ENCODE data around the gene LENG1. TPM values are rescaled to one million over a fixed set of nuclear protein-coding genes. Genes with fewer than 3 reads are reported as not detected.

The LENG1 gene
- total RNA-seq, 1 donor from 2014 or later: 11.5 TPM

DNA sequence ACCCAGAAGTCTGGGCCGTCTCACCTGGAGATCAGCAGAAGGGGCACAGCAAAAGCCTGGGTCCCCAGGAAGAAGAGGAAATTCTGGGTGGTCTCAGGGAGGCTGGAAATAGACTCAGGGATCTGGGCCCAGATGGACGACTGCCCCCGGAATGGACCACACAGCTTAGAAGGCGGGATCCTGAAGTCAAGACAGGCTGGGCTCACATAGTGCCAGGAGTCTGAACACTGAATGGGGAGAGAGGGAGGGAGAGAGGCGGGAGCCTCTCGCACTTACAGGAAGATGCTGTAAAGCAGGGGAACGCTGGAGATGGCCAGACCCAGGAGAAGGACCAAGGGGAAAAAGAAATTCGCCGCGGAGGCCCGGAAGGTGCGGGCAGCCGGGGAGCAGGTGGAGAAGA is 1.3 kb upstream of the LENG1 start:
- DNase-seq (ENCODE audit: low read depth): no peak
- TF ChIP-seq, protein P1, sequence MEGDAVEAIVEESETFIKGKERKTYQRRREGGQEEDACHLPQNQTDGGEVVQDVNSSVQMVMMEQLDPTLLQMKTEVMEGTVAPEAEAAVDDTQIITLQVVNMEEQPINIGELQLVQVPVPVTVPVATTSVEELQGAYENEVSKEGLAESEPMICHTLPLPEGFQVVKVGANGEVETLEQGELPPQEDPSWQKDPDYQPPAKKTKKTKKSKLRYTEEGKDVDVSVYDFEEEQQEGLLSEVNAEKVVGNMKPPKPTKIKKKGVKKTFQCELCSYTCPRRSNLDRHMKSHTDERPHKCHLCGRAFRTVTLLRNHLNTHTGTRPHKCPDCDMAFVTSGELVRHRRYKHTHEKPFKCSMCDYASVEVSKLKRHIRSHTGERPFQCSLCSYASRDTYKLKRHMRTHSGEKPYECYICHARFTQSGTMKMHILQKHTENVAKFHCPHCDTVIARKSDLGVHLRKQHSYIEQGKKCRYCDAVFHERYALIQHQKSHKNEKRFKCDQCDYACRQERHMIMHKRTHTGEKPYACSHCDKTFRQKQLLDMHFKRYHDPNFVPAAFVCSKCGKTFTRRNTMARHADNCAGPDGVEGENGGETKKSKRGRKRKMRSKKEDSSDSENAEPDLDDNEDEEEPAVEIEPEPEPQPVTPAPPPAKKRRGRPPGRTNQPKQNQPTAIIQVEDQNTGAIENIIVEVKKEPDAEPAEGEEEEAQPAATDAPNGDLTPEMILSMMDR (conservative IDR thresholded peaks at IDR 0.05; ENCODE audit: low read depth, low read length): no peak
- H3K4me3 ChIP-seq (ENCODE audit: low read depth, low read length): peak overlapping the region; percentile 85

DNA sequence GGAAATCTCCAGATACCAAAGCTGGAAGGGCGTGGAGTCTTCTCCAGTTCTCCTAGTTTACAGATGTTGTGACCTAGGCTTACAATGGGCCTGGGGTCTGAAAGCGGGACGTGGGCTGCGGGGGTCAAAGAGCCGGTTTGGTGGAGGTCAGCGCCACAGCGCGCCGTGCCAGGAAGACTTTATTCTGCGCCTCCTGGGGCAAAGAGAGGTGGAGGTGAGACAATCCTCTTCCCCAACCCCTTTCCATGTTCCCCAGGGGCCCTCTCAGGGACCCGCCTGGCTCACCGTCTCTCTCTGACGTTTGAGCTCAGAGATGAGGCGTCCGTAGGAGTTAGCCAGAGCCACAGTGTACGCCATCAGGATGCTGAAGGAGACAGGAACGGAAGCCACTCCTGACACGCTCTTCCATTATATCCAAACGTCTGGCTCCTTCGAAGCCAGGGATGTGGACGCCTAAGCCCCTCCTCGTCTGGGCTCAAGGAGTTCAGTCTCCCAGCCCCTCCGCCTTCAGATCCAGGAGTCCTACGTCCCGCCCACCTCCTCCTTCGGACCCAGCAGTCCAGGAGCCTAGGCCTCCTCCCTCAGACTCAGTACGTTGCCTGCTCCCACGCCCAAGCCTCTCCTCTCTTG is 776 bp upstream of the LENG1 start:
- peak overlapping the region; percentile 85 for H3K4me3 ChIP-seq (ENCODE audit: low read depth, low read length)
- no peak for DNase-seq (ENCODE audit: low read depth)
- TF ChIP-seq, protein P1 (conservative IDR thresholded peaks at IDR 0.05; ENCODE audit: low read depth, low read length): no peak

DNA sequence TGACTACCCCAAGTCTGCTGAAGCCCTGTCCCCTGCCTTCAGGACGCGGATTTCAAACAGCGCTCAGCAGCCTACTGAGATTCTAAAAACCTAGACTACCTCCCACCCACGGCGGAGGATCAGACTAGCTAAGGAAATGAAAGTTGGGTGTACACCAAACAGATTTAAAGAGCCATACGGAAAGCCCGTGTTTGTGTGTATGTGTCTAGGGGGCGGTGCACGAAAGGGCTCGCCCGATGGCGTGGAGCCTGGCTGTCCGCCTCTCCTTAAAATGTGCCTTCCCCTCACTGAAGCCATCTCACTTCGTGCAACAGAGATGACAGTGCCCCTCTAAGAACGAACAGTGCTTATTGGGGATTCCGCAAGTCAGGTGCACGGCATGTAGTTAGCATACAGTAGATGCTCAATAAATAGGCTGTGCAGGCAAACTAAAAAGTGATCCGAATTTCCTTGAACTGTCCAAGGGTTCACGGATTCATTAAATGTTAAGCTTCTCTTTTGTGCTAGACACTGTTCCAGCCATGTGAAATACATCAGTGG is 639 bp downstream of the LENG1 start:
- H3K4me3 ChIP-seq (ENCODE audit: low read depth, low read length): peak overlapping the region; percentile 90
- TF ChIP-seq, protein P1 (conservative IDR thresholded peaks at IDR 0.05; ENCODE audit: low read depth, low read length): no peak
- DNase-seq (ENCODE audit: low read depth): no peak

DNA sequence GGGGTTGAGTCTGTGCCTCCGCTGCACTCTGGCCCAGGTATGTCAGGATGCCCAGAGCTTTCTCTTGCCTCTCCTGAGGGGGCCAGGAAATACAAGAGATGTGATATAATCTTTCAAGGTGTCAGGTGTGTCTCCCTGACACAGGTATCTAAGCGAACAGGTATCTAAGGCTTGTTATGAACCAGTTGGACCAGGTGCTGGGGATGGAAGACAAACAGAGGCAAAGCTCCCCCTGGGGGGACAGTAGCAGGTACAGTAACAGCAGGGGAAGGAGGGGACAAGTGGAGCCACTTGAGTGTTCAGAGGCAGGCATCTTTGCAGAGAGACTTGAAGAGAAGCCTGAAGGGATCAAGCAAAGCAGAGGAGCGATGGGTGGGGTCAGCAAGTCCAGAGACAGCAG is 2.6 kb downstream of the LENG1 start:
- H3K4me3 ChIP-seq (ENCODE audit: low read depth, low read length): no peak overlapping the region
- no peak for DNase-seq (ENCODE audit: low read depth)
- TF ChIP-seq, protein P1 (conservative IDR thresholded peaks at IDR 0.05; ENCODE audit: low read depth, low read length): no peak

DNA sequence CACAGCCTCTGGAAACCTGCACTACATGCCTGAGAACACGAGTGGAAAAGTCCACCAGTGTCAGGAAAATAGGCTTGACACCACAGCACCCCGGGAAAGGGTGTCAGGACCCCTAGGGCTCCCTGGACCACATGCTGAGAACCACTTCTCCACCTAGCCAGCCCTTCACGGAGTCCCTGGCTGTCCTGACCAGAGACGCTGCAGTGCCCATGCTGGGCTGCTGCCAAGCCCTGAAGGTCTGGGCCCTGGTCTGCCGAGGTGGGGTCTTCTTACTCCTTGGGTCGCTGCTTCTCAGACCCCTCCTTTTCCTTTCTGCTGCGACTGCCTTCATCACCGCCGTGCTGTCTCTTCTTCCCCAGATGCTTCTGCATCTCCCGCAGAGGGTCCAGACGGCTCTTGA is 3.0 kb downstream of the LENG1 start:
- H3K4me3 ChIP-seq (ENCODE audit: low read depth, low read length): no peak overlapping the region
- no peak for DNase-seq (ENCODE audit: low read depth)

DNA sequence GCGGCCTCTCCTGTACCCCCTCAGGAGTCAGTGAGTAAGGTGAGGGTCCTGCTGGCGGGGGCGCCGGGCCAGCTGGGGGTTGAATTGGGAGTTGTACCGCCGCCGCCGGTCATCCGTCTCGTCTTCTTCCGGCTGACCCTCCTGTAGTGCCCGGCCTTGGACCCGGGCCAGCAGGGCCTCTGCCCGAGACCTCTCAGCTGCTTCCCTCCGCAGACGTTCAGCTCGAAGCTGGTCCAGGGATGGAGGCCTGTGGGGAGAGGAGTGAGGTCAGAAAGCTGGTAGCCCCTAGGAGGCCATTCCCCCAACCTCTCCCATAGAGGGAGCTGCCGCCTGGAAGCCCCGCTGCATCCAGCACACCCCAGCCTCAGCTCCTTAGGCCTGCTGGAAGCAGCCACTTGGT is 3.8 kb downstream of the LENG1 start:
- TF ChIP-seq, protein P1 (conservative IDR thresholded peaks at IDR 0.05; ENCODE audit: low read depth, low read length): no peak
- no peak for DNase-seq (ENCODE audit: low read depth)
- H3K4me3 ChIP-seq (ENCODE audit: low read depth, low read length): no peak overlapping the region

More for the DNA sequence above, 3.0 kb downstream of the LENG1 start:
- TF ChIP-seq, protein P1 (conservative IDR thresholded peaks at IDR 0.05; ENCODE audit: low read depth, low read length): no peak

Measured in epithelial cell of proximal tubule (primary cell).